ENCODE measurements around the gene MSH3. TPM values are rescaled to one million over a fixed set of nuclear protein-coding genes. Genes with fewer than 3 reads are reported as not detected.
"Not testable (repeated sequence)": the region's sequence is repeated elsewhere in the genome, so short reads cannot be mapped to it uniquely, and the experiment has no call there.

The MSH3 gene
- polyA plus RNA-seq, 2 donors, result 2.7 to 3.6 TPM

DNA sequence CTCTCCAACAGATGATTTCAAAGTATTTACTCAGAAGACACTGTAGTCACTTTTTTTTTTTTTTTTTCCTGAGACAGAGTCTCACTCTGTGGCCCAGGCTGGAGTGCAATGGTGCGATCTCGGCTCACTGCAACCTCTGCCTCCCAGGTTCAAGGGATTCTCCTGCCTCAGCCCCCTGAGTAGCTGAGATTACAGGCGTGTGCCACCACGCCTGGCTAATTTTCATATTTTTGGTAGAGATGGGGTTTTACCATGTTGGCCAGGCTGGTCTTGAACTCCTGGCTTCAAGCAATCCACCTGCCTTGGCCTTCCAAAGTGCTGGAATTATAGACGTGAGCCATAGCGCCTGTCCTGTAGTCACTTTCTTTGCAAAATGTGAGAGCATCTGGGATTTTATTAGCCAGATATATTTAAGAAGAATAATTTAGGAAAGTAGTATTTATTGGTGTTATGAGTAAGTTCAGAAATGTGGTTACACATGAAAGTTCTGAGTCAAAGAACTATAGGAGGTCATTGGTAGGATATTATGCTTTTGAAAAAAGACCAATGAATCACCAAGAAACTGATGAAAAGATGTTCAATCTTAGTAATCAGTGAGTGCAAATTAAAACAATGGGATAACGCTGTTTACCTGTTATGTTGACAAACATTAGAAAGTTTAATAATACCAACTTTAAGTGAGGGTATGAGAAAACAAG, 135.0 kb downstream of the MSH3 start:
- not testable (repeated sequence) for H3K4me1 ChIP-seq (ENCODE audit: control insufficient read depth in 2 of 2, insufficient read depth in 2 of 2, low read length in 1 of 2); H3K9me3 ChIP-seq (ENCODE audit: control insufficient read depth in 2 of 2, insufficient read depth in 1 of 2, low read depth in 1 of 2, low read length in 1 of 2); H3K27ac ChIP-seq (ENCODE audit: low read depth in 2 of 2, low read length in 1 of 2); H3K36me3 ChIP-seq (ENCODE audit: control insufficient read depth in 2 of 2, insufficient read depth in 2 of 2, low read length in 1 of 2); H3K27me3 ChIP-seq (ENCODE audit: control insufficient read depth in 1 of 2, insufficient read depth in 2 of 2, low read length in 2 of 2); H3K4me3 ChIP-seq (ENCODE audit: low read depth in 1 of 2, low read length in 2 of 2)
- WGBS, 2 donors, result 91 to 93% methylated on average over 7 of the region's 7 CpGs

GRCh38 chr5:80790698-80791097, 136.2 kb downstream of the MSH3 start:
- no peak overlapping the region for H3K27ac ChIP-seq (ENCODE audit: low read depth in 2 of 2, low read length in 1 of 2)

GRCh38 chr5:80793354-80793753, 138.9 kb downstream of the MSH3 start:
- H3K9me3 ChIP-seq (ENCODE audit: control insufficient read depth in 2 of 2, insufficient read depth in 1 of 2, low read depth in 1 of 2, low read length in 1 of 2), result no peaks in the 10 kb centered on the region
- 72 to 82% methylated on average over 1 of the region's 1 CpG for WGBS, 2 donors
- peaks cover 5 to 6% of the 10 kb centered on the region in 2 donors for H3K36me3 ChIP-seq (ENCODE audit: control insufficient read depth in 2 of 2, insufficient read depth in 2 of 2, low read length in 1 of 2)

More at GRCh38 chr5:80790698-80791097, 136.2 kb downstream of the MSH3 start:
- H3K4me1 ChIP-seq (ENCODE audit: control insufficient read depth in 2 of 2, insufficient read depth in 2 of 2, low read length in 1 of 2), result no peaks in the 10 kb centered on the region
- no peaks in the 10 kb centered on the region for H3K9me3 ChIP-seq (ENCODE audit: control insufficient read depth in 2 of 2, insufficient read depth in 1 of 2, low read depth in 1 of 2, low read length in 1 of 2)
- H3K36me3 ChIP-seq (ENCODE audit: control insufficient read depth in 2 of 2, insufficient read depth in 2 of 2, low read length in 1 of 2), result peaks cover 5 to 6% of the 10 kb centered on the region in 2 donors
- WGBS, 2 donors, result 88 to 92% methylated on average over 3 of the region's 3 CpGs
- no peak overlapping the region for H3K4me3 ChIP-seq (ENCODE audit: low read depth in 1 of 2, low read length in 2 of 2)
- H3K27me3 ChIP-seq (ENCODE audit: control insufficient read depth in 1 of 2, insufficient read depth in 2 of 2, low read length in 2 of 2), result no peaks in the 10 kb centered on the region

GRCh38 chr5:80796846-80797245, 142.4 kb downstream of the MSH3 start:
- 87 to 93% methylated on average over 5 of the region's 5 CpGs for WGBS, 2 donors
- Histone ChIP-seq H3K36me3 (ENCODE audit: control insufficient read depth in 2 of 2, insufficient read depth in 2 of 2, low read length in 1 of 2) (peaks cover 5 to 12% of the 10 kb centered on the region in 2 donors), H3K27me3 (ENCODE audit: control insufficient read depth in 1 of 2, insufficient read depth in 2 of 2, low read length in 2 of 2) (no peaks in the 10 kb centered on the region), H3K4me3 (ENCODE audit: low read depth in 1 of 2, low read length in 2 of 2) (no peak overlapping the region), H3K4me1 (ENCODE audit: control insufficient read depth in 2 of 2, insufficient read depth in 2 of 2, low read length in 1 of 2) (no peaks in the 10 kb centered on the region), H3K9me3 (ENCODE audit: control insufficient read depth in 2 of 2, insufficient read depth in 1 of 2, low read depth in 1 of 2, low read length in 1 of 2) (no peaks in the 10 kb centered on the region), H3K27ac (ENCODE audit: low read depth in 2 of 2, low read length in 1 of 2) (no peak overlapping the region)

More at GRCh38 chr5:80793354-80793753, 138.9 kb downstream of the MSH3 start:
- H3K27ac ChIP-seq (ENCODE audit: low read depth in 2 of 2, low read length in 1 of 2), result no peak overlapping the region
- H3K27me3 ChIP-seq (ENCODE audit: control insufficient read depth in 1 of 2, insufficient read depth in 2 of 2, low read length in 2 of 2), result no peaks in the 10 kb centered on the region
- H3K4me3 ChIP-seq (ENCODE audit: low read depth in 1 of 2, low read length in 2 of 2), result no peak overlapping the region
- H3K4me1 ChIP-seq (ENCODE audit: control insufficient read depth in 2 of 2, insufficient read depth in 2 of 2, low read length in 1 of 2), result no peaks in the 10 kb centered on the region

DNA sequence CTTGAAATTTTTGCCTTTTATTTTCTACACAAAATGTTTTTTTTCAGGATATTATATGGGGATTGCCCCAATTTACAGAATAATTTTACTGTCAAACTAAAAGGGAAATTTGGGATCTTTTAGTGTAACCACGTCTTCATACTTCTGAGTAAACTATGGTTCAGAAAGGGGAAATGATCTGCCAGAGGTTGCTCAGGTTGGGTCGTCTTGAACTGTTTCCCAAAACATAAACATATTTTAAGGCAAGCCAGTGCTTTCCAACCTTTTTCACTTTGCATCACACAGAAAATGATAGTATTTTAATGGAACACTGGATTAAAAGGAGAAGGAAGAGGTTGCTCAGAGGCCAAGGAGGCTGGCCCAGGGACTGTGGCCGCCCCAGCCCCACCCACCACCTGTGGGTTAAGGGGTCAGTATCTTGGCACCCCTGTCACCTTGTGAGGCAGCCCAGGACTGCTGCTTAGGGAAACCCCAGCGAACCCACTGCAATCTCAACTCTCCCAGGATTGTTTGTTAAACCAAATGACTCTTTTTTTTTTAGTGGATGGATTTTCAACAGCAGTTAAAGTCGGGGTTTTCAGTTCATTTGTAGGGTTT, 143.1 kb downstream of the MSH3 start:
- no peaks in the 10 kb centered on the region for H3K9me3 ChIP-seq (ENCODE audit: control insufficient read depth in 2 of 2, insufficient read depth in 1 of 2, low read depth in 1 of 2, low read length in 1 of 2)
- peaks cover 5 to 12% of the 10 kb centered on the region in 2 donors for H3K36me3 ChIP-seq (ENCODE audit: control insufficient read depth in 2 of 2, insufficient read depth in 2 of 2, low read length in 1 of 2)
- no peak overlapping the region for H3K27ac ChIP-seq (ENCODE audit: low read depth in 2 of 2, low read length in 1 of 2)
- 85 to 86% methylated on average over 5 of the region's 5 CpGs for WGBS, 2 donors
- no peak overlapping the region for H3K4me3 ChIP-seq (ENCODE audit: low read depth in 1 of 2, low read length in 2 of 2)
- H3K27me3 ChIP-seq (ENCODE audit: control insufficient read depth in 1 of 2, insufficient read depth in 2 of 2, low read length in 2 of 2), result no peaks in the 10 kb centered on the region
- no peaks in the 10 kb centered on the region for H3K4me1 ChIP-seq (ENCODE audit: control insufficient read depth in 2 of 2, insufficient read depth in 2 of 2, low read length in 1 of 2)

DNA sequence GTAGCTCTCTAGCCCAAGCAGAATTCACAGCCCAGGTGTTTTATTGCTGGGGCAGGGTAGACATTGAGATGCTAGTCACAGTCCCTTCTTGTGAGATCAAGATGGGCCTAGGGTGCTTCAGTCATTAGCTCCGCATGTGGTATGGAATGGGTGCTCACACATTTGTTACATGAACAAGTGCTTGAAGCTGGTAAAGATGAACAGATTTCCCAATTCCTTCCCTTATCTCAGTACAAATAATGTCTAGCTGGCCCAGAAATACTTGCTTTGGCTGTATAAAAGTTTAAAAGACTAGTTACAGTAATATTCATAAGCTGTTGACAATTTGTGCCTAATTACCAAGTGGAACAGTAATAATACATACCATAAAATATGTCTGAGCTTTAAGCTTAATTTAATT, 143.7 kb downstream of the MSH3 start:
- Histone ChIP-seq H3K4me3 (ENCODE audit: low read depth in 1 of 2, low read length in 2 of 2) (no peak overlapping the region), H3K4me1 (ENCODE audit: control insufficient read depth in 2 of 2, insufficient read depth in 2 of 2, low read length in 1 of 2) (no peaks in the 10 kb centered on the region), H3K9me3 (ENCODE audit: control insufficient read depth in 2 of 2, insufficient read depth in 1 of 2, low read depth in 1 of 2, low read length in 1 of 2) (no peaks in the 10 kb centered on the region), H3K27me3 (ENCODE audit: control insufficient read depth in 1 of 2, insufficient read depth in 2 of 2, low read length in 2 of 2) (no peaks in the 10 kb centered on the region), H3K27ac (ENCODE audit: low read depth in 2 of 2, low read length in 1 of 2) (no peak overlapping the region), H3K36me3 (ENCODE audit: control insufficient read depth in 2 of 2, insufficient read depth in 2 of 2, low read length in 1 of 2) (peaks cover 5 to 12% of the 10 kb centered on the region in 2 donors)
- 91 to 100% methylated on average over 1 of the region's 1 CpG for WGBS, 2 donors

DNA sequence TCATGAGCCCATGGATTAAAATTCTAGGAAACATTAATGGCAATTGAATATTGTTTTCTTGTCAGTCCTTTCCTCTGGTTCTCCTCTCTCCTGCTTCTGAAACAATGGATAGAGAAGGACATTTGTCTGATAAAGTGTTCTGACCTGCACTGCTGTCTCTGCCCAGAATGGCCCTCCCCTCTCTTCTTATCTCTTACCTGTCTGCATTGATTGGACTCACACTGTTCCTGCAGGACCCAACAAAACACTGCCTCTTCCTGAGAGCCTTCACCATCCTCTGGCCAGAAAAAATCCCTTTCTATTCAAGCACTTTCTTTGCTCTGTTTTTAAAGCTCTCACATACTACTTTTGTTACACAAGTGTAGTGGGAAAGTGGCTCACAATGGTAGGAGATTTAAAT, 144.2 kb downstream of the MSH3 start:
- no peaks in the 10 kb centered on the region for H3K9me3 ChIP-seq (ENCODE audit: control insufficient read depth in 2 of 2, insufficient read depth in 1 of 2, low read depth in 1 of 2, low read length in 1 of 2)
- no peaks in the 10 kb centered on the region for H3K27me3 ChIP-seq (ENCODE audit: control insufficient read depth in 1 of 2, insufficient read depth in 2 of 2, low read length in 2 of 2)
- H3K27ac ChIP-seq (ENCODE audit: low read depth in 2 of 2, low read length in 1 of 2), result no peak overlapping the region
- no peak overlapping the region for H3K4me3 ChIP-seq (ENCODE audit: low read depth in 1 of 2, low read length in 2 of 2)
- no peaks in the 10 kb centered on the region for H3K4me1 ChIP-seq (ENCODE audit: control insufficient read depth in 2 of 2, insufficient read depth in 2 of 2, low read length in 1 of 2)
- H3K36me3 ChIP-seq (ENCODE audit: control insufficient read depth in 2 of 2, insufficient read depth in 2 of 2, low read length in 1 of 2), result peaks cover 2 to 12% of the 10 kb centered on the region in 2 donors

GRCh38 chr5:80799041-80799440, 144.6 kb downstream of the MSH3 start:
- H3K27ac ChIP-seq (ENCODE audit: low read depth in 2 of 2, low read length in 1 of 2), result no peak overlapping the region
- H3K36me3 ChIP-seq (ENCODE audit: control insufficient read depth in 2 of 2, insufficient read depth in 2 of 2, low read length in 1 of 2), result peaks cover 2 to 11% of the 10 kb centered on the region in 2 donors
- no peak overlapping the region for H3K4me3 ChIP-seq (ENCODE audit: low read depth in 1 of 2, low read length in 2 of 2)
- WGBS, 2 donors, result 56 to 61% methylated on average over 4 of the region's 4 CpGs
- H3K27me3 ChIP-seq (ENCODE audit: control insufficient read depth in 1 of 2, insufficient read depth in 2 of 2, low read length in 2 of 2), result no peaks in the 10 kb centered on the region
- no peaks in the 10 kb centered on the region for H3K4me1 ChIP-seq (ENCODE audit: control insufficient read depth in 2 of 2, insufficient read depth in 2 of 2, low read length in 1 of 2)
- H3K9me3 ChIP-seq (ENCODE audit: control insufficient read depth in 2 of 2, insufficient read depth in 1 of 2, low read depth in 1 of 2, low read length in 1 of 2), result no peaks in the 10 kb centered on the region

GRCh38 chr5:80799573-80799972, 145.1 kb downstream of the MSH3 start:
- H3K4me3 ChIP-seq (ENCODE audit: low read depth in 1 of 2, low read length in 2 of 2), result no peak overlapping the region
- H3K36me3 ChIP-seq (ENCODE audit: control insufficient read depth in 2 of 2, insufficient read depth in 2 of 2, low read length in 1 of 2), result peaks cover 2 to 10% of the 10 kb centered on the region in 2 donors
- H3K9me3 ChIP-seq (ENCODE audit: control insufficient read depth in 2 of 2, insufficient read depth in 1 of 2, low read depth in 1 of 2, low read length in 1 of 2), result no peaks in the 10 kb centered on the region
- WGBS, 2 donors, result 87 to 94% methylated on average over 2 of the region's 2 CpGs
- no peaks in the 10 kb centered on the region for H3K4me1 ChIP-seq (ENCODE audit: control insufficient read depth in 2 of 2, insufficient read depth in 2 of 2, low read length in 1 of 2)
- no peak overlapping the region for H3K27ac ChIP-seq (ENCODE audit: low read depth in 2 of 2, low read length in 1 of 2)
- no peaks in the 10 kb centered on the region for H3K27me3 ChIP-seq (ENCODE audit: control insufficient read depth in 1 of 2, insufficient read depth in 2 of 2, low read length in 2 of 2)

GRCh38 chr5:80804332-80804731, 149.9 kb downstream of the MSH3 start:
- 83 to 96% methylated on average over 1 of the region's 1 CpG for WGBS, 2 donors
- H3K4me3 ChIP-seq (ENCODE audit: low read depth in 1 of 2, low read length in 2 of 2), result no peak overlapping the region
- H3K4me1 ChIP-seq (ENCODE audit: control insufficient read depth in 2 of 2, insufficient read depth in 2 of 2, low read length in 1 of 2), result no peaks in the 10 kb centered on the region
- no peaks in the 10 kb centered on the region for H3K9me3 ChIP-seq (ENCODE audit: control insufficient read depth in 2 of 2, insufficient read depth in 1 of 2, low read depth in 1 of 2, low read length in 1 of 2)
- no peak overlapping the region for H3K27ac ChIP-seq (ENCODE audit: low read depth in 2 of 2, low read length in 1 of 2)
- peaks cover 2 to 6% of the 10 kb centered on the region in 2 donors for H3K36me3 ChIP-seq (ENCODE audit: control insufficient read depth in 2 of 2, insufficient read depth in 2 of 2, low read length in 1 of 2)
- H3K27me3 ChIP-seq (ENCODE audit: control insufficient read depth in 1 of 2, insufficient read depth in 2 of 2, low read length in 2 of 2), result no peaks in the 10 kb centered on the region

All from esophagus (tissue), 2 donors.